Naive B cell (primary cell): Measurements from ENCODE around the gene SOWAHC. TPM values are rescaled to one million over a fixed set of nuclear protein-coding genes. Genes with fewer than 3 reads are reported as not detected.
"Not testable (repeated sequence)": the region's sequence is repeated elsewhere in the genome, so short reads cannot be mapped to it uniquely, and the experiment has no call there.

Source experiments
- ATAC-seq, 2 donors: fragments of 150-1000 bp; cut with Tn5 transposase; 2 replicates each; pipeline ENCODE4 v1.10.0; 2021; ENCODE audit warnings: low read depth in 2 of 2, mild to moderate bottlenecking in 2 of 2, moderate library complexity in 2 of 2
- DNase-seq: peaks from one replicate; pipeline ENCODE4 v3.0.0; 2022
- H3K27ac Mint-ChIP-seq, 6 donors: one replicate each; pipeline ENCODE4 v1.8.0; 2020 to 2022; ENCODE audit warnings: mild to moderate bottlenecking in 6 of 6, mixed read lengths in 6 of 6, moderate library complexity in 5 of 6, inconsistent platforms in 2 of 6
- H3K27me3 Mint-ChIP-seq, 3 donors: one replicate each; pipeline ENCODE4 v1.8.0; 2021 to 2022; ENCODE audit warnings: mixed read lengths in 3 of 3, mild to moderate bottlenecking in 1 of 3
- H3K36me3 Mint-ChIP-seq, 2 donors: one replicate each; pipeline ENCODE4 v1.8.0; 2020 to 2022; ENCODE audit warnings: mixed read lengths in 2 of 2, inconsistent platforms in 1 of 2, mild to moderate bottlenecking in 1 of 2
- H3K4me1 Mint-ChIP-seq, 3 donors: one replicate each; pipeline ENCODE4 v1.8.0; 2020 to 2022; ENCODE audit warnings: mixed read lengths in 3 of 3, inconsistent platforms in 1 of 3, mild to moderate bottlenecking in 1 of 3, moderate library complexity in 1 of 3
- H3K4me3 Mint-ChIP-seq, 8 donors: one replicate each; pipeline ENCODE4 v1.8.0; 2020 to 2022; ENCODE audit warnings: mild to moderate bottlenecking in 8 of 8, mixed read lengths in 8 of 8, moderate library complexity in 8 of 8, inconsistent platforms in 2 of 8
- H3K9me3 Mint-ChIP-seq, 7 donors: one replicate each; pipeline ENCODE4 v1.8.0; 2020 to 2022; ENCODE audit warnings: mixed read lengths in 7 of 7, mild to moderate bottlenecking in 5 of 7, inconsistent platforms in 2 of 7, moderate library complexity in 1 of 7
- polyA plus RNA-seq, 6 donors: library from polyadenylated mRNA; unstranded; fragments of 300-500 nt; fragmentation: Illumina TruSeq; gene quantifications; one replicate each; pipeline ENCODE4 v1.2.3, GENCODE V29; 2021; ENCODE audit warnings: low read depth in 6 of 6

Gene SOWAHC
- polyA plus RNA-seq, 6 donors from 2014 or later = 0.08 to 0.61 (median 0.25) TPM; not detected in 1

- no peak overlapping the region for H3K27ac Mint-ChIP-seq
- H3K36me3 Mint-ChIP-seq = no peaks in the 10 kb centered on the region
- no peak for DNase-seq
- H3K27me3 Mint-ChIP-seq = peaks cover 26 to 40% (median 32%) of the 10 kb centered on the region in 3 donors
- no peak for ATAC-seq
- H3K9me3 Mint-ChIP-seq = peaks cover 0 to 2% (median 0%) of the 10 kb centered on the region in 7 donors
- no peaks in the 10 kb centered on the region for H3K4me1 Mint-ChIP-seq
- H3K4me3 Mint-ChIP-seq = no peak overlapping the region
Measured at GRCh38 chr2:109624339-109624738, 10.2 kb downstream of the SOWAHC start.

GRCh38 chr2:109628321-109628720, 14.2 kb downstream of the SOWAHC start:
- not testable (repeated sequence) for H3K27ac Mint-ChIP-seq, H3K36me3 Mint-ChIP-seq, H3K9me3 Mint-ChIP-seq, DNase-seq, ATAC-seq, H3K4me3 Mint-ChIP-seq, H3K4me1 Mint-ChIP-seq
- H3K27me3 Mint-ChIP-seq = peaks cover 12 to 31% (median 20%) of the 10 kb centered on the region in 3 donors

DNA sequence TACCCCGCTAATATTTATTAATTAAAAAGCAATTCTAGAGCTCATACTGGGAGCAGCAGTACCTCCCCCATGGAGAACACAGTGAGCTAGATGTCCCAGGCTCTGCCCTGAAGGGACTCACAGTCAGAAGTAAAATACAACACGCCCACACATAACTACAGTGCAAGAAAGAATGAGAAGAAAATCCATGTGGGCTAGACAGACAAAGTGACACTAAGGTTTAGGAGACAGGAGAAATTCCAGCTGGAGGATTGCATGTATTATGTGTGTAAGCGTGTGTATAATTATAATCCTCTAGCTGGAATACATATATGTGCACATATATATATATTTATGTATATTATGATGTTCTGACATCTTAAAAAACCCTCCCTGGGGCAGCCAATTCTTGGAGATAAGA, 15.7 kb downstream of the SOWAHC start:
- Mint-ChIP-seq H3K4me1 (no peaks in the 10 kb centered on the region), H3K27ac (no peak overlapping the region), H3K27me3 (peaks cover 7 to 22% (median 8%) of the 10 kb centered on the region in 3 donors), H3K36me3 (no peaks in the 10 kb centered on the region), H3K9me3 (peaks cover 0 to 2% (median 0%) of the 10 kb centered on the region in 7 donors), H3K4me3 (no peak overlapping the region)
- DNase-seq (no peak), ATAC-seq (no peak)

- peaks cover 7 to 22% (median 8%) of the 10 kb centered on the region in 3 donors for H3K27me3 Mint-ChIP-seq
- H3K4me3 Mint-ChIP-seq = no peak overlapping the region
- DNase-seq (no peak), ATAC-seq (no peak)
- H3K27ac Mint-ChIP-seq = no peak overlapping the region
- H3K36me3 Mint-ChIP-seq = no peaks in the 10 kb centered on the region
- H3K9me3 Mint-ChIP-seq = peaks cover 0 to 2% (median 0%) of the 10 kb centered on the region in 7 donors
- no peaks in the 10 kb centered on the region for H3K4me1 Mint-ChIP-seq
Measured at GRCh38 chr2:109630441-109631430, 16.6 kb downstream of the SOWAHC start.

GRCh38 chr2:109631741-109632140, 17.6 kb downstream of the SOWAHC start:
- Mint-ChIP-seq H3K9me3 (peaks cover 0 to 2% (median 0%) of the 10 kb centered on the region in 7 donors), H3K4me3 (no peak overlapping the region), H3K4me1 (no peaks in the 10 kb centered on the region), H3K36me3 (no peaks in the 10 kb centered on the region), H3K27ac (no peak overlapping the region), H3K27me3 (peaks cover 7 to 16% (median 8%) of the 10 kb centered on the region in 3 donors)
- DNase-seq = no peak
- ATAC-seq = no peak

DNA sequence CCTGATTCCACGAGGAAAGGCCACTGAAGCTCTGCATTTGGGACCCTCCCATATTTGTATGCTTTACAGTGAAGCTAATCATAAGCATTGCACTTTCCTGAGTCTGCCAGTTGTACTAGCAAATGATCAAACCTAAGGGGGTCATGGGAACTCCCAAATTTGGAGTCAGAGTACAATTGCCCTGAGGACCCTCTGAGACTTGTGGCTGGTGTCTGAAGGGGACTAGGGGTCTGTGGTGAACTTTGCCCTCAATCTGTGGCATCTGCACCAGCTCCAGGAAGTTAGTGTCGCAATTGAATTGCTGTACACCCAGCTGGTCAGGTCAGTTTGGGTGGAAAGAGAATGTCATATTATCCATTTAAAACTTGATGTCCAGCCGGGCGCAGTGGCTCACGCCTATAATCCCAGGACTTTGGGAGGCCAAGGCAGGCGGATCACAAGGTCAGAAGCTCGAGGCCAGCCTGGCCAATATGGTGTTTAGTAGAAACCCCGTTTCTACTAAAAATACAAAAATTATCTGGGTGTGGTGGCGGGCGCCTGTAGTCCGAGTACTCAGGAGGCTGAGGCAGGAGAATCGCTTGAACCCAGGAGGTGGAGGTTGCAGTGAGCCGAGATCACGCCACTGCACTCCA, 18.1 kb downstream of the SOWAHC start:
- Mint-ChIP-seq H3K4me3 (no peak overlapping the region), H3K27ac (no peak overlapping the region), H3K27me3 (peaks cover 6 to 17% (median 8%) of the 10 kb centered on the region in 3 donors), H3K9me3 (peaks cover 0 to 2% (median 0%) of the 10 kb centered on the region in 7 donors), H3K4me1 (no peaks in the 10 kb centered on the region), H3K36me3 (no peaks in the 10 kb centered on the region)
- DNase-seq (no peak), ATAC-seq (no peak)

DNA sequence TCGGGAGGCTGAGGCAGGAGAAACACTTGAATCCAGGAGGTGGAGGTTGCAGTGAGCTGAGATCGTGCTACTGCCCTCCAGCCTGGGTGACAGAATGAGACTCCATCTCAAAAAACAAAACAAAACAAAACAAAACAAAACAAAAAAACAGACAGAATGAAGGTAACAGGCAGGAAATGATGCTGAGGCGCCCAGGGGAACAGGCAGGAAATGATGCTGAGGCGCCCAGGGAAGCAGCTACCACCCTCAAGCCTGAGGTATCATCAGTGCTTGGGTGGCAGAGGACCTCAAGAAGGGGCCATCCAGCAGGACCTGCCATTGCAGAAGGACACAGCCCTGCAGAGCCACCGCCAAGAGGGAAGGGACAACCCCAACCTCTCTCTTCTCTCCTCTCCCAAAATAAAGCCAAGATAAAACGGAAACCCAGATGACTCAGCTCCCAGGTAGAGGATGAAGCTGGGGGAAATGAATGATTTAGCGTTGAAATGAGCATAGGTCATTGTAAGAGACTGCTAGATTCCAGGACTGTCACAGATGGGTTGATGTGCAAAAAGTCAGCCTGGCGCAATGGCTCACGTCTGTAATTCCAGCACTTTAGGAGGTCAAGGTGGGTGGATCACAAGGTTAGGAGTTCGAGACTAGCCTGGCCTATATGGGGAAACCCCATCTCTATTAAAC, 19.3 kb downstream of the SOWAHC start:
- ATAC-seq (no peak), DNase-seq (no peak)
- no peaks in the 10 kb centered on the region for H3K4me1 Mint-ChIP-seq
- peak overlapping the region in 1 of 6 donors; percentile 39 for H3K27ac Mint-ChIP-seq
- peaks cover 0 to 17% (median 8%) of the 10 kb centered on the region in 3 donors for H3K27me3 Mint-ChIP-seq
- no peak overlapping the region for H3K4me3 Mint-ChIP-seq
- H3K9me3 Mint-ChIP-seq = peaks cover 0 to 2% (median 0%) of the 10 kb centered on the region in 7 donors
- no peaks in the 10 kb centered on the region for H3K36me3 Mint-ChIP-seq

DNA sequence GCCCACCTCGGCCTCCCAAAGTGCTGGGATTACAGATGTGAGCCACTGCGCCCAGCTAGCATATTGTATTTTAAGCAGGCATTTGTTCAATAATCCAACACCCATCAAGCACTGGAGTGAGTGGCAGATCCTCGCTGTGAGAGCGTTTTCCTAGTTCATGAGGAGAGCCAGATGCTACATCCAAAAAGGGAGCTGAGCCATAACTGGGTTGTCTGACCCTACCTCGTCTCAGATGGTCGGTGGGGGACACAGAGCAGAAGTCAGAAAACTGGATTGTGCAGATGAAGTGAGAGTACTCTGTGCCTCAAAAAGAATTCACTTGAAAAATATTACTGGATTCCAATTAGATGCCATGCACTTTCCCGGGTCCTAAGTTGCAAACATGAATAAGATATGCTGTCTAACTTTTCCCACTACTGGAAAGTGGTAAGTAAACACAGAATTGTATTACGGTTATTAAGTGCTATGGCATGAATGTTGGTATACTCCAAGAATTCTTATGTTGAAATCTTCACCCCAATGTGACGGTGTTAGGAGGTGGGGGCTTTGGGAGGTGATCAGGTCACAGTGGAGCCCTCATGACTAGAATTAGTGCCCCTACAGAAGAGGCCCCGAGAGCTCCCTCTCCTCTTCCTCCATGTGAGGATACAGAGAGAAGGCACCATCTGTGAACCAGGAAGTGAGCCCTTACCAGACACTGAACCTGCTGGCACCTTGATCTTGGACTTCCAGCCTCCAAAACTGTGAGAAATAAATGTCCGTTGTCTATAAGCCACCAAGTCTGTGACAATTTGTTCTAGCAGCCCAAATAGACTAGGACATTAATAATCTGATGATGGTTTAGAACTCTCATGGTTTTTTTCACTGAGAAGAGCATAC, 21.5 kb downstream of the SOWAHC start:
- no peaks in the 10 kb centered on the region for H3K4me1 Mint-ChIP-seq
- H3K36me3 Mint-ChIP-seq = no peaks in the 10 kb centered on the region
- ATAC-seq (no peak), DNase-seq (no peak)
- H3K4me3 Mint-ChIP-seq = no peak overlapping the region
- peaks cover 0 to 2% (median 0%) of the 10 kb centered on the region in 7 donors for H3K9me3 Mint-ChIP-seq
- H3K27ac Mint-ChIP-seq = no peak overlapping the region
- H3K27me3 Mint-ChIP-seq = peaks cover 0 to 13% (median 8%) of the 10 kb centered on the region in 3 donors

- Mint-ChIP-seq H3K4me3 (no peak overlapping the region), H3K36me3 (no peaks in the 10 kb centered on the region), H3K27me3 (peaks cover 0 to 11% (median 8%) of the 10 kb centered on the region in 3 donors), H3K9me3 (peaks cover 0 to 2% (median 0%) of the 10 kb centered on the region in 7 donors), H3K4me1 (no peaks in the 10 kb centered on the region), H3K27ac (no peak overlapping the region)
- no peak for ATAC-seq
- no peak for DNase-seq
Measured at GRCh38 chr2:109636317-109636716, 22.2 kb downstream of the SOWAHC start.

GRCh38 chr2:109637749-109638570, 23.8 kb downstream of the SOWAHC start:
- H3K36me3 Mint-ChIP-seq = no peaks in the 10 kb centered on the region
- peaks cover 0 to 2% (median 0%) of the 10 kb centered on the region in 7 donors for H3K9me3 Mint-ChIP-seq
- peaks cover 0 to 11% (median 6%) of the 10 kb centered on the region in 3 donors for H3K27me3 Mint-ChIP-seq
- DNase-seq (no peak), ATAC-seq (no peak)
- no peaks in the 10 kb centered on the region for H3K4me1 Mint-ChIP-seq
- no peak overlapping the region for H3K4me3 Mint-ChIP-seq
- no peak overlapping the region for H3K27ac Mint-ChIP-seq

GRCh38 chr2:109638795-109639194, 24.6 kb downstream of the SOWAHC start:
- Mint-ChIP-seq H3K4me1 (no peaks in the 10 kb centered on the region), H3K4me3 (no peak overlapping the region)
- ATAC-seq = no peak

DNA sequence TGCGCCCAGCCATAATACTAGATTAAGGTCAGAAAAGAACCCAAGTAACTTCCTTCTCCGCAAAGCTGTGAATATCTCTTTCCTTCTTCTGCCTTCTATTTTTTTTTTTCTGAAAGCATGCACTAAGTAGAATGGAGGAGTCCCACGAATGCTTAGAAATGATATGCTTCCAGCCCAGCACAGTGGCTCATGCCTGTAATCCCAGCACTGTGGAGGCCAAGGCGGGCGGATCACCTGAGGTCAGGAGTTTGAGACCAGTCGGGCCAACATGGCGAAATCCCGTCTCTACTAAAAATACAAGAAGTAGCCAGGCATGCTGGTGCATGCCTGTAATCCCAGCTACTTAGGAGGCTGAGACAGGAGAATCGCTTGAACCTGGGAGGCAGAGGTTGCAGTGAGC, 25.8 kb downstream of the SOWAHC start:
- DNase-seq, H3K27me3 Mint-ChIP-seq, H3K36me3 Mint-ChIP-seq, H3K9me3 Mint-ChIP-seq, H3K4me1 Mint-ChIP-seq, H3K27ac Mint-ChIP-seq, ATAC-seq, H3K4me3 Mint-ChIP-seq: not testable (repeated sequence)

More at GRCh38 chr2:109638795-109639194, 24.6 kb downstream of the SOWAHC start:
- no peak for DNase-seq
- Mint-ChIP-seq H3K27ac (no peak overlapping the region), H3K27me3 (peaks cover 0 to 11% (median 0%) of the 10 kb centered on the region in 3 donors), H3K9me3 (no peaks in the 10 kb centered on the region), H3K36me3 (no peaks in the 10 kb centered on the region)
